Gastrocnemius medialis (tissue), 4 donors: ENCODE data around the gene GPR3.

Source experiments
- POLR2A ChIP-seq, 2 donors: fragments of 450-650 bp; IDR thresholded peaks; one replicate each; pipeline ENCODE4 v1.6.1; 2017; ENCODE audit warnings: antibody characterized with exemption in 2 of 2, mild to moderate bottlenecking in 2 of 2, moderate library complexity in 2 of 2
- TF ChIP-seq, protein P1 (sequence below), 5 experiments: fragments of 450-650 bp in 3 of 5; fragments of 200-600 bp in 2 of 5; sonication (generic) in 2 of 5; IDR thresholded peaks in 4 of 5; conservative IDR thresholded peaks in 1 of 5; 1 replicate in 4 of 5; 2 replicates in 1 of 5; pipeline ENCODE4 v1.5.1; 2016 to 2019; ENCODE audit warnings: antibody characterized with exemption in 5 of 5, mild to moderate bottlenecking in 3 of 5, moderate library complexity in 3 of 5

- TF ChIP-seq, protein P1, sequence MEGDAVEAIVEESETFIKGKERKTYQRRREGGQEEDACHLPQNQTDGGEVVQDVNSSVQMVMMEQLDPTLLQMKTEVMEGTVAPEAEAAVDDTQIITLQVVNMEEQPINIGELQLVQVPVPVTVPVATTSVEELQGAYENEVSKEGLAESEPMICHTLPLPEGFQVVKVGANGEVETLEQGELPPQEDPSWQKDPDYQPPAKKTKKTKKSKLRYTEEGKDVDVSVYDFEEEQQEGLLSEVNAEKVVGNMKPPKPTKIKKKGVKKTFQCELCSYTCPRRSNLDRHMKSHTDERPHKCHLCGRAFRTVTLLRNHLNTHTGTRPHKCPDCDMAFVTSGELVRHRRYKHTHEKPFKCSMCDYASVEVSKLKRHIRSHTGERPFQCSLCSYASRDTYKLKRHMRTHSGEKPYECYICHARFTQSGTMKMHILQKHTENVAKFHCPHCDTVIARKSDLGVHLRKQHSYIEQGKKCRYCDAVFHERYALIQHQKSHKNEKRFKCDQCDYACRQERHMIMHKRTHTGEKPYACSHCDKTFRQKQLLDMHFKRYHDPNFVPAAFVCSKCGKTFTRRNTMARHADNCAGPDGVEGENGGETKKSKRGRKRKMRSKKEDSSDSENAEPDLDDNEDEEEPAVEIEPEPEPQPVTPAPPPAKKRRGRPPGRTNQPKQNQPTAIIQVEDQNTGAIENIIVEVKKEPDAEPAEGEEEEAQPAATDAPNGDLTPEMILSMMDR (IDR thresholded peaks at IDR 0.05 in 4 of 5, conservative IDR thresholded peaks at IDR 0.05 in 1 of 5): no peak
- no peak for TF ChIP-seq POLR2A (IDR thresholded peaks at IDR 0.05)
These were observed 39.3 kb upstream of the GPR3 start for GRCh38 chr1:27353166-27353565.
